Measurements from ENCODE around the gene KRTAP4-8.
"Not testable (repeated sequence)": the region's sequence is repeated elsewhere in the genome, so short reads cannot be mapped to it uniquely, and the experiment has no call there.

Gene KRTAP4-8

DNA sequence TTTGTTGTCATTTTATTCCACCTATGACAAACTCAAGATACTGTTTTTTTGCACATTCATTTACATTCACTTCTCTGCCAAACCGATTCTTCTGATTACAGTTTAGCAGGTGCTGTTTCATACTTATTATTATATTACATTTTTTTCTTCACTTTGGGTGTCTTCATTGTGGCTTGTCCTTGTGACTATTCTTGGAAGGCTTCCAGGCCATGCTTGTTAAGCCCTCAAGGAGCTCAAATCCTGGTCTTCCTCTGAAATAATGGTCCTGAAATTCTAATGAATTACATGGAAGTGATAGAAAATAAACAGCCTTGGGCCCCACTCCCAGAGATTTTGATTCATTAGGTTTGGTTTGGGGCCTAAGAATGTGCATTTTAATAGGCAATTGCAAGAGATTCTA, 33.6 kb downstream of the KRTAP4-8 start:
- no peak for DNase-seq

GRCh38 chr17:41063449-41063848, 34.5 kb downstream of the KRTAP4-8 start:
- DNase-seq, result no peak

DNA sequence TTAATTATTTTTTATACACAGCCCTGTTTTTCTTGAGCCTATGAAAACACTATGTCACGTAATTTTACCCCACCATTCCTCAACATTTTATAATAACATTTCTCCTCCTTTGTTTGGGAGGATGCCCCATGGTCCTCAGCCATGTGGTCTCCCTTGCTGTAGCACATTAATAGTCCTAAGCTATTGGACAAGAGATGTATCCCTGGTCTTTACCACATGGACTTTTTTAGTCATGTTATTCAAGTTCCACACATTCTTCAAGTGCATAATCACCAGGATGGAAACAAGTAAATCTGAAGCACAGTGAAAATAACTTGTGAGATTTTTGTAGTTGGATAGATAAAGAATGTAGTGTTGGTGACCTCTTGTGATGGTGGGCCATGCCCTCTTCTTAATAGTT, 36.0 kb downstream of the KRTAP4-8 start:
- DNase-seq, result no peak

- no peak for DNase-seq
These were observed 37.8 kb downstream of the KRTAP4-8 start, which contains the start of gene KRTAP2-3 for GRCh38 chr17:41060052-41060604. KRTAP2-3 (minus strand) TSS chr17:41060114; CDS start chr17:41060050, 64 bp downstream.

DNA sequence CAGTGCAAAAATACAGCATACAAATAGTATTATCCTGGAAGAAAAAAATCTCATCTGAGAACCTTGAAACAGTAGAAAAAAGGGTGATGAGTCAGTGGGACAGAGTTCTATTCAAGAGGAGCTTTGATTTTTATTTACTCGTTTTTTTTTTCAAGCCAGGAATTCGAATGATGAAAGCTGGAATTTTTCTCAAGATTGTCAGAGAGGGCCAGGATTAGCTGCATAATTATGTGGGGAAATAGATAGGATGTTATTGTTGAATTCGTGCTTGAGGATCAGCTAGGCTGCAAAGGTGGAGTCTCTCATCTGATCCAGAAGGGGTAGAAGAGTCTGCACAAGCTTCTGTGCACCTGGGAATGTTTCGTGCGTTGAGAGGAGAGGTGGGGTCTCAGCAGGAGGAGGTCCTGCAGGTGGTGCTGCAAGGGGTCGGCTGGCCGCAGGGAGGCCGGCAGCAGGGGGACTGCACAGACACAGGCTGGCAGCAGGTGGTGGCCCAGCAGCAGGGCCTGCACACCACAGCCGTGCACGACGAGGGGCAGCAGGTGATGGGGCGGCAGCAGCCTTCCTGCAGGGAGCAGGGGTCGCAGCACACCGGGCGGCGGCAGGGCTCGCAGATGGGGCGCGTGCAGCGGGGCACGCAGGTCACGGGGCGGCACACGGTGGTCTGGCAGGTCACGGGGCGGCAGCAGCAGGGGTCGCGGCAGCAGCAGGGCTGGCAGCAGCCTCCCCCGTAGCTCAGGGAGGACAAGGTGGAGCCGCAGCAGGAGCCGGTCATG, 38.5 kb downstream of the KRTAP4-8 start:
- DNase-seq, result not testable (repeated sequence)

GRCh38 chr17:41058741-41059140, 39.2 kb downstream of the KRTAP4-8 start:
- no peak for DNase-seq

GRCh38 chr17:41057547-41057946, 40.4 kb downstream of the KRTAP4-8 start:
- DNase-seq, result no peak

- not testable (repeated sequence) for DNase-seq
These were observed 42.8 kb downstream of the KRTAP4-8 start, which contains the start of gene KRTAP2-2 for GRCh38 chr17:41055130-41055529. KRTAP2-2 (minus strand) TSS chr17:41055230; CDS start chr17:41055211, 19 bp downstream.

DNA sequence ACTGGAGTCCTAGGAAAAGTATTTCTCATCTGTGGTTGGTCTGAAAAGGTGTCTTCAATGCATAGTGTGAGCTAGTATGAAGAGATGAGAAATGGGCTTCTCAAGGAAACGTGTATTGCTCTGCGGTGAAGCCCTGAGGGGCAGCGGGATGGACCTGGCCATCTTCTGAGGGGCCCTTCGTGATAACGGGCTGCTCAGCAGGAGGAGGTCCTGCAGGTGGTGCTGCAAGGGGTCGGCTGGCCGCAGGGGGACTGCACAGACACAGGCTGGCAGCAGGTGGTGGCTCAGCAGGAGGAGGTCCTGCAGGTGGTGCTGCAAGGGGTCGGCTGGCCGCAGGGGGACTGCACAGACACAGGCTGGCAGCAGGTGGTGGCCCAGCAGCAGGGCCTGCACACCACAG, 43.4 kb downstream of the KRTAP4-8 start:
- DNase-seq, result not testable (repeated sequence)

DNA sequence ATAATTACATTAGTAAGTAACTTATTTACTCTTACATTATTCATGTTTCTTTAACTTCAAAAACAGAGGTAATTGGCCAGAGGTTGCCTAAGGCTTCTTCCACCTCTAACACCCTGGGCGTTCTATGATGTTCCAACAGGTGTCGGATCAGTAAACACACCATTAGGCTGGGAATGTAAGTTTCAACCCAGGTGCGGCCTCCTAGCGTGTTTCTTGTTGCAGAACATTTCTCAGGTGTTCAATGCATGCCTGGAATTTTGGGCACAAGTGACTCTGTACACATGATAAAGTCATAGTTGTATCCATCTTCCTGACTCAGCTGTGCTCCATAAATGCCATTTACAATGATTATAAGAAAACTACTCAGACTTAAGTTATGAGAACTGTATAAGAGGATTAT, 43.9 kb downstream of the KRTAP4-8 start:
- no peak for DNase-seq

DNA sequence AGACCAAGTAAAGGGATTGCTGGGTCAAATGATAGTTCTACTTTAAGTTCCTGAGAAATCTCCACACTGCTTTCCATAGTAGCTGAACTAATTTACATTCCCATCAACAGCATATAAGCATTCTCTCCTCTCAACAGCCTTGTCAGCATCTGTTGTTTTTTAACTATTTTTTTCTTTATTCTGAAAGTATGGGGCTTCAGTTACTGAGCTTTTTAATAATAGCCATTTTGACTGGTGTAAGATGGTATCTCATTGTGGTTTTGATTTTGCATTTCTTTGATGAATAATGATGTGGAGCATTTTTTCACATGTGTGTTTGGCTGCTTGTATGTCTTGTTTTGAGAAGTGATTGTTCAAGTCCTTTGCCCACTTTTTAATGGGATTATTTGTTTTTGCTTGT, 45.4 kb downstream of the KRTAP4-8 start:
- no peak for DNase-seq

- no peak for DNase-seq
These were observed 48.8 kb downstream of the KRTAP4-8 start for GRCh38 chr17:41049110-41049509.

DNA sequence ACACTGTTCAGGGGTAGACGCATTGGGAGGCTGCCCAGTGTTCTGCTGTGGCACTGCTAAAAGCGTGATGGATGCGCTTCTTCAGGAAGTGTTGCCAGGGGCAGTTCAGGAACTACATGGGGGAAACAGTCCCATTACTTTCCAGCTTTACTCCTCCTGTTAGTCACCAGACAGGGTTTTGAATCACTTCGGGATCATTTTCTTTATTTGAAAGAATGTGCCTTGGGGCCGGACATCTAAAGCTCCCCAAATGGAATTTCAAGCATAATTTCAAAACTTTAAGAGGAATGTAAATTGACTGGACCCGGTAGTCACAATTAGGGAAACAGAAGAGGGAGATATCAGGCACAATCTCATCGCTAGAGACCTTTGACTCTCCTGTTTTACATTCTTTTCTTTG, 49.5 kb downstream of the KRTAP4-8 start:
- DNase-seq, result no peak

Data from NCI-H510A (cell line).